Astrocyte of the cerebellum (primary cell): ENCODE measurements around the gene RASA3.

ENCODE experiments used
- DNase-seq: peaks from one replicate; pipeline ENCODE4 v3.0.0-alpha.2; 2011; ENCODE audit warnings: low read depth
- H3K4me3 ChIP-seq: 2 replicates; pipeline ENCODE4 v1.5.1; 2011; ENCODE audit warnings: mild to moderate bottlenecking, low read depth, low read length, moderate library complexity
- CTCF ChIP-seq: IDR thresholded peaks from 2 replicates; pipeline ENCODE4 v1.5.1; 2012; ENCODE audit warnings: low read length, low read depth, moderate library complexity, mild to moderate bottlenecking; ENCODE audit errors: missing control alignments
- in situ Hi-C: cut with HindIII; loops from 2 replicates; pipeline ENCODE4 v1.10.0; 2017; ENCODE audit warnings: low sequenced_read_pairs

RASA3 gene

GRCh38 chr13:114044486-114044885, 87.9 kb downstream of the RASA3 start:
- H3K4me3 ChIP-seq: no peak overlapping the region
- TF ChIP-seq CTCF: no peak
- no peak for DNase-seq
- in situ Hi-C loops: no loop called here

GRCh38 chr13:114043421-114044053, 88.9 kb downstream of the RASA3 start:
- TF ChIP-seq CTCF: no peak
- DNase-seq: peak; percentile 44
- H3K4me3 ChIP-seq: no peak overlapping the region
- in situ Hi-C loops: no loop called here

- no peak overlapping the region for H3K4me3 ChIP-seq
- in situ Hi-C loops: no loop called here
- TF ChIP-seq CTCF: no peak
- DNase-seq: no peak
Observed at GRCh38 chr13:114042066-114042815, 90.2 kb downstream of the RASA3 start.

- in situ Hi-C loops: no loop called here
- TF ChIP-seq CTCF: no peak
- no peak overlapping the region for H3K4me3 ChIP-seq
- no peak for DNase-seq
Observed at GRCh38 chr13:114041493-114041892, 90.9 kb downstream of the RASA3 start.

- DNase-seq: no peak
- no peak for TF ChIP-seq CTCF
- in situ Hi-C loops: no loop called here
- no peak overlapping the region for H3K4me3 ChIP-seq
Observed at GRCh38 chr13:114039471-114040141, 92.8 kb downstream of the RASA3 start.

GRCh38 chr13:114038900-114039299, 93.5 kb downstream of the RASA3 start:
- in situ Hi-C loops: no loop called here
- no peak overlapping the region for H3K4me3 ChIP-seq
- TF ChIP-seq CTCF: no peak
- DNase-seq: no peak
